ENCODE results near the gene ADAMTS7. TPM values are rescaled to one million over a fixed set of nuclear protein-coding genes. Genes with fewer than 3 reads are reported as not detected.

ADAMTS7 gene
- total and polyA plus RNA-seq, 2 of the 8 experiments (the other 6 are each of a cell fraction or from before 2014, with no cell fraction given): 27.9 to 45.2 TPM

- H3K23me2 ChIP-seq (ENCODE audit: low read depth, low read length): no peaks in the 10 kb centered on the region
- H2BK15ac ChIP-seq (ENCODE audit: low read length): no peak overlapping the region
- no peaks in the 10 kb centered on the region for H3K9me3 ChIP-seq (ENCODE audit: insufficient read depth in 2 of 2, low read depth in 1 of 2, low read length in 1 of 2)
- H2AK5ac ChIP-seq (ENCODE audit: low read depth, low read length): no peak overlapping the region
- no peak overlapping the region for H3K4ac ChIP-seq (replicated peaks; ENCODE audit: insufficient read length, low read depth, low read length)
- no peak overlapping the region for H4K8ac ChIP-seq (ENCODE audit: extremely low read depth, insufficient read depth, low read length)
- CTCF ChIA-PET (ENCODE audit: partially characterized antibody): interaction anchor here (1.2 kb wide), 1 partner anchor 36 kb away, joined by 5 read pairs; no protein-coding TSS in a partner anchor
- no peak overlapping the region for H4K5ac ChIP-seq (ENCODE audit: insufficient read length, low read depth, low read length)
- TF ChIP-seq TEAD4 (IDR thresholded peaks at IDR 0.05; ENCODE audit: low read depth, low read length) (no peak), SAP30 (IDR thresholded peaks at IDR 0.05; ENCODE audit: insufficient read depth, insufficient replicate concordance, low read length) (no peak), EZH2 (IDR thresholded peaks at IDR 0.05; ENCODE audit: low read depth, low read length, severe bottlenecking) (no peak), RXRA (IDR thresholded peaks at IDR 0.05; ENCODE audit: insufficient read depth, low read depth, low read length) (no peak), YY1 (IDR thresholded peaks at IDR 0.05; ENCODE audit: low read depth, low read length) (no peak), CBX5 (IDR thresholded peaks at IDR 0.05; ENCODE audit: low read depth, low read length) (no peak), SIX5 (IDR thresholded peaks at IDR 0.05; ENCODE audit: low read depth, low read length) (no peak), EGR1 (IDR thresholded peaks at IDR 0.05; ENCODE audit: borderline replicate concordance, low read depth, low read length) (no peak), USF2 (IDR thresholded peaks at IDR 0.05; ENCODE audit: low read length) (no peak), CEBPB (IDR thresholded peaks at IDR 0.05; ENCODE audit: low read depth, low read length) (no peak), MAX (IDR thresholded peaks at IDR 0.05) (no peak), CREB1 (IDR thresholded peaks at IDR 0.05) (no peak), SP1 (IDR thresholded peaks at IDR 0.05; ENCODE audit: low read depth, low read length) (no peak), BRCA1 (IDR thresholded peaks at IDR 0.05; ENCODE audit: low read depth, low read length) (no peak)
- H3K79me1 ChIP-seq (ENCODE audit: low read depth, low read length): no peaks in the 10 kb centered on the region
- H3K23ac ChIP-seq (ENCODE audit: insufficient read length): no peak overlapping the region
- no peaks in the 10 kb centered on the region for H3K27me3 ChIP-seq (replicated peaks in 1 of 4; ENCODE audit: control insufficient read depth in 3 of 4, extremely low read depth in 1 of 4, insufficient read depth in 3 of 4, low read length in 3 of 4)
- no peak overlapping the region for H4K91ac ChIP-seq (replicated peaks; ENCODE audit: insufficient read length, low read length)
- H3K4me1 ChIP-seq (replicated peaks in 1 of 4; ENCODE audit: control insufficient read depth in 3 of 4, insufficient read depth in 4 of 4, low read length in 3 of 4): peaks cover 0 to 11% (median 4%) of the 10 kb centered on the region in 4 experiments; a peak in 6 of 7 replicates
- no peaks in the 10 kb centered on the region for H4K20me1 ChIP-seq (replicated peaks in 1 of 2; ENCODE audit: control insufficient read depth in 1 of 2, insufficient read depth in 2 of 2, low read length in 2 of 2)
- H3K36me3 ChIP-seq (ENCODE audit: control insufficient read depth in 2 of 4, insufficient read depth in 4 of 4, low read length in 3 of 4): no peaks in the 10 kb centered on the region
- POLR2A ChIA-PET (ENCODE audit: partially characterized antibody): interaction anchor here (1.2 kb wide), 1 partner anchor 28 kb away, joined by 3 read pairs; no protein-coding TSS in a partner anchor
- H3K14ac ChIP-seq (ENCODE audit: insufficient read length): no peak overlapping the region
- H2BK5ac ChIP-seq (ENCODE audit: low read depth, low read length): no peak overlapping the region
- no peaks in the 10 kb centered on the region for H3K79me2 ChIP-seq (ENCODE audit: control insufficient read depth in 1 of 2, insufficient read depth in 2 of 2, low read length in 2 of 2)
- DNase-seq (ENCODE audit: low read depth in 1 of 2, low spot score in 2 of 2): no peak
- H3K27ac ChIP-seq (ENCODE audit: low read depth, low read length): no peak overlapping the region
- no peak overlapping the region for H3K4me3 ChIP-seq (ENCODE audit: extremely low read depth in 1 of 4, insufficient read depth in 2 of 4, low read depth in 3 of 4, low read length in 4 of 4)
- H2BK12ac ChIP-seq (ENCODE audit: low read depth, low read length): no peak overlapping the region
- no peak overlapping the region for H3K56ac ChIP-seq (replicated peaks; ENCODE audit: insufficient read length, low read depth, low read length)
- H2BK120ac ChIP-seq (replicated peaks; ENCODE audit: low read depth, low read length): no peak overlapping the region
- H2BK20ac ChIP-seq (ENCODE audit: low read length): no peak overlapping the region
- no peak overlapping the region for H3K4me2 ChIP-seq (ENCODE audit: insufficient read depth in 1 of 2, low read depth in 2 of 2, low read length in 2 of 2)
- no peak overlapping the region for H2AFZ ChIP-seq (ENCODE audit: low read length)
- no peak overlapping the region for H3K9ac ChIP-seq (replicated peaks in 1 of 4; ENCODE audit: extremely low read depth in 1 of 4, low read depth in 3 of 4, low read length in 3 of 4)
- WGBS, 2 experiments (ENCODE audit: extremely low coverage in 1 of 2, insufficient coverage in 1 of 2, insufficient read length in 1 of 2, insufficient replicate concordance in 2 of 2, low coverage in 1 of 2, low lambda C conversion rate in 2 of 2, missing lambda C conversion rate in 1 of 2): 89% methylated on average over 5 of the region's 11 CpGs; no CpG with 5 or more reads in 1 of the 2 experiments
- H3K18ac ChIP-seq (ENCODE audit: extremely low read depth, low read length): no peak overlapping the region
- no peak for FAIRE-seq
Measured at GRCh38 chr15:78772738-78773137, 38.5 kb downstream of the ADAMTS7 start.

Measured in H1 (cell line).